HepG2 (cell line): ENCODE data around the gene DOCK11.

ENCODE experiments used
- AGO1 ChIP-seq: fragments of 200-400 bp; formaldehyde crosslinking; IDR thresholded peaks from 2 replicates; pipeline ENCODE4 v1.6.1; 2017; ENCODE audit warnings: mild to moderate bottlenecking, low read depth, low read length, moderate library complexity; ENCODE audit not compliant: poor library complexity, severe bottlenecking
- CTCF ChIP-seq: sonication (generic); formaldehyde crosslinking; IDR thresholded peaks from 2 replicates; pipeline ENCODE4 v1.5.0; 2020; ENCODE audit warnings: mild to moderate bottlenecking, missing genetic modification reagents, moderate library complexity
- ETV6 ChIP-seq: sonication (generic); formaldehyde crosslinking; conservative IDR thresholded peaks from 2 replicates; pipeline ENCODE4 v1.4.0; 2020; ENCODE audit warnings: missing genetic modification reagents
- FOXJ3 ChIP-seq: sonication (generic); formaldehyde crosslinking; IDR thresholded peaks from 2 replicates; pipeline ENCODE4 v1.4.0; 2020; ENCODE audit warnings: missing genetic modification reagents, mild to moderate bottlenecking, borderline replicate concordance
- POLR2A ChIP-seq, 2 experiments: IDR thresholded peaks; 2 replicates each; pipeline ENCODE4 v1.6.1; 2011; ENCODE audit warnings: low read depth in 2 of 2, low read length in 2 of 2, mild to moderate bottlenecking in 1 of 2, moderate library complexity in 1 of 2; ENCODE audit not compliant: insufficient read depth in 1 of 2
- PRDM10 ChIP-seq: sonication (generic); formaldehyde crosslinking; IDR thresholded peaks from 2 replicates; pipeline ENCODE4 v1.4.0; 2020; ENCODE audit warnings: low read depth, missing genetic modification reagents
- RELA ChIP-seq: sonication (generic); formaldehyde crosslinking; IDR thresholded peaks from 2 replicates; pipeline ENCODE4 v1.4.0; 2020; ENCODE audit warnings: missing genetic modification reagents
- ZFP62 ChIP-seq: sonication (generic); formaldehyde crosslinking; IDR thresholded peaks from 2 replicates; pipeline ENCODE4 v1.4.0; 2020; ENCODE audit warnings: missing genetic modification reagents
- ZNF232 ChIP-seq: sonication (generic); formaldehyde crosslinking; IDR thresholded peaks from 2 replicates; pipeline ENCODE4 v1.4.0; 2020; ENCODE audit warnings: missing genetic modification reagents, borderline replicate concordance
- ZNF354B ChIP-seq: sonication (generic); formaldehyde crosslinking; IDR thresholded peaks from 2 replicates; pipeline ENCODE4 v1.8.0; 2022; ENCODE audit warnings: mild to moderate bottlenecking, missing genetic modification reagents
- ZNF687 ChIP-seq: sonication (generic); formaldehyde crosslinking; IDR thresholded peaks from 2 replicates; pipeline ENCODE4 v1.5.1; 2020; ENCODE audit warnings: mild to moderate bottlenecking, missing genetic modification reagents, moderate library complexity
- TF ChIP-seq, protein P1 (sequence below), 2 experiments: sonication (generic) in 1 of 2; formaldehyde crosslinking in 1 of 2; IDR thresholded peaks; 2 replicates each; pipeline versions ENCODE4 v1.5.1 to v1.6.1; 2011 to 2020; ENCODE audit warnings: borderline replicate concordance in 1 of 2, low read depth in 1 of 2, low read length in 1 of 2, mild to moderate bottlenecking in 1 of 2, missing genetic modification reagents in 1 of 2, moderate library complexity in 1 of 2

DNA sequence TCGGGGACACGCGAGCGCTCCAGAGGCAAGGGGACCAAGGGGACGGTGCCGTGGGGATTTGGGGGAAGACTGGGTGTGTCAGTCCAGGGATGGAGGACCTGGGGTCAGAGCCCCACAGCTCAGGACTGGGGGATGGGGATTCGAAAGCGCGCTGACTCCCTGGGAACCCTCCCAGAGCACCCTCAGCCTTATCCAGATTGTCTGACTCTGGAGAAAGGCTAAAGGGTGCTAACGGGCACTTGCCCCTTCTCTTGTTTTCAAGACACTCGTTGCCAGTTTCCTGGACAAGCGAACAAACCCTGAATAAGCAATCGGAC lies 1.1 kb downstream of the DOCK11 start:
- TF ChIP-seq RELA (CRISPR knock-in tag) (no peak), AGO1 (no peak), ZFP62 (CRISPR knock-in tag) (no peak), POLR2A (IDR thresholded peaks at IDR 0.05; ENCODE audit: insufficient read depth in 1 of 2, low read depth in 2 of 2, low read length in 2 of 2) (no peak), ZNF354B (no peak), PRDM10 (CRISPR knock-in tag) (no peak), ZNF687 (CRISPR knock-in tag) (no peak), CTCF (CRISPR knock-in tag) (no peak), ETV6 (CRISPR knock-in tag) (no peak), ZNF232 (CRISPR knock-in tag) (no peak), FOXJ3 (CRISPR knock-in tag) (no peak)
- TF ChIP-seq, protein P1, sequence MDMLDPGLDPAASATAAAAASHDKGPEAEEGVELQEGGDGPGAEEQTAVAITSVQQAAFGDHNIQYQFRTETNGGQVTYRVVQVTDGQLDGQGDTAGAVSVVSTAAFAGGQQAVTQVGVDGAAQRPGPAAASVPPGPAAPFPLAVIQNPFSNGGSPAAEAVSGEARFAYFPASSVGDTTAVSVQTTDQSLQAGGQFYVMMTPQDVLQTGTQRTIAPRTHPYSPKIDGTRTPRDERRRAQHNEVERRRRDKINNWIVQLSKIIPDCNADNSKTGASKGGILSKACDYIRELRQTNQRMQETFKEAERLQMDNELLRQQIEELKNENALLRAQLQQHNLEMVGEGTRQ (IDR thresholded peaks at IDR 0.05; ENCODE audit: low read depth, low read length): no peak
- TF ChIP-seq, protein P1 (CRISPR knock-in tag; IDR thresholded peaks at IDR 0.05; ENCODE audit: borderline replicate concordance): no peak
